Gastrocnemius medialis (tissue), 4 donors: ENCODE measurements around the gene PIK3CA. TPM values are rescaled to one million over a fixed set of nuclear protein-coding genes. Genes with fewer than 3 reads are reported as not detected.

Experiments
- ATAC-seq, 2 donors: fragments of 150-250 bp; one replicate each; pipeline ENCODE4 v1.9.1; 2016
- DNase-seq, 2 donors: peaks; one replicate each; pipeline ENCODE4 v3.0.0-alpha.2; 2019
- H3K27ac ChIP-seq, 4 donors: fragments of 200-600 bp; sonication (generic); 1 replicate in 1 of 4; 2 replicates in 3 of 4; pipeline ENCODE4 v1.5.1; 2016 to 2018; ENCODE audit warnings: mild to moderate bottlenecking in 2 of 4, moderate library complexity in 1 of 4
- H3K27me3 ChIP-seq, 3 donors: fragments of 200-600 bp; sonication (generic) in 2 of 3; 1 replicate in 1 of 3; 2 replicates in 2 of 3; pipeline versions ENCODE4 v1.5.1 to v1.6.0; 2016 to 2019; ENCODE audit warnings: mild to moderate bottlenecking in 1 of 3, moderate library complexity in 1 of 3
- H3K36me3 ChIP-seq, 2 donors: fragments of 200-600 bp; sonication (generic) in 1 of 2; one replicate each; pipeline ENCODE4 v1.5.1; 2017 to 2018
- H3K4me1 ChIP-seq, 2 donors: fragments of 200-600 bp; sonication (generic) in 1 of 2; one replicate each; pipeline ENCODE4 v1.5.1; 2016 to 2017; ENCODE audit warnings: mild to moderate bottlenecking in 2 of 2
- H3K4me3 ChIP-seq, 4 donors: fragments of 200-600 bp; sonication (generic) in 3 of 4; 1 replicate in 1 of 4; 2 replicates in 3 of 4; pipeline ENCODE4 v1.5.1; 2016 to 2019; ENCODE audit warnings: mild to moderate bottlenecking in 2 of 4
- H3K9me3 ChIP-seq, 3 donors: fragments of 200-600 bp; sonication (generic) in 2 of 3; 1 replicate in 1 of 3; 2 replicates in 2 of 3; pipeline ENCODE4 v1.5.1; 2016 to 2019
- POLR2A ChIP-seq, 2 donors: fragments of 450-650 bp; IDR thresholded peaks; one replicate each; pipeline ENCODE4 v1.6.1; 2017; ENCODE audit warnings: antibody characterized with exemption in 2 of 2, mild to moderate bottlenecking in 2 of 2, moderate library complexity in 2 of 2
- in situ Hi-C, 4 donors: fragments of 200-750 bp; cut with MboI; loops; one replicate each; pipeline versions ENCODE4 v1.15.0 to v1.8.0; 2017; ENCODE audit warnings: low sequenced_read_pairs in 4 of 4
- intact Hi-C: fragments of 100-400 bp; cut with DNase I; formaldehyde crosslinking; loops from one replicate; pipeline ENCODE4 v1.15.1; 2023; ENCODE audit warnings: low total_unique reads
- total RNA-seq, 4 donors: library from RNA; depleted of rRNA; stranded (reverse); fragments of >200 nt; gene quantifications; one replicate each; pipeline versions ENCODE4 v1.1.0 to v1.2.3, GENCODE V29; 2016
- TF ChIP-seq, protein P1 (sequence below), 5 experiments: fragments of 450-650 bp in 3 of 5; fragments of 200-600 bp in 2 of 5; sonication (generic) in 2 of 5; IDR thresholded peaks in 4 of 5; conservative IDR thresholded peaks in 1 of 5; 1 replicate in 4 of 5; 2 replicates in 1 of 5; pipeline ENCODE4 v1.5.1; 2016 to 2019; ENCODE audit warnings: antibody characterized with exemption in 5 of 5, mild to moderate bottlenecking in 3 of 5, moderate library complexity in 3 of 5

Gene PIK3CA
- total RNA-seq, 4 donors from 2014 or later, result 16.0 to 29.4 (median 23.1) TPM

DNA sequence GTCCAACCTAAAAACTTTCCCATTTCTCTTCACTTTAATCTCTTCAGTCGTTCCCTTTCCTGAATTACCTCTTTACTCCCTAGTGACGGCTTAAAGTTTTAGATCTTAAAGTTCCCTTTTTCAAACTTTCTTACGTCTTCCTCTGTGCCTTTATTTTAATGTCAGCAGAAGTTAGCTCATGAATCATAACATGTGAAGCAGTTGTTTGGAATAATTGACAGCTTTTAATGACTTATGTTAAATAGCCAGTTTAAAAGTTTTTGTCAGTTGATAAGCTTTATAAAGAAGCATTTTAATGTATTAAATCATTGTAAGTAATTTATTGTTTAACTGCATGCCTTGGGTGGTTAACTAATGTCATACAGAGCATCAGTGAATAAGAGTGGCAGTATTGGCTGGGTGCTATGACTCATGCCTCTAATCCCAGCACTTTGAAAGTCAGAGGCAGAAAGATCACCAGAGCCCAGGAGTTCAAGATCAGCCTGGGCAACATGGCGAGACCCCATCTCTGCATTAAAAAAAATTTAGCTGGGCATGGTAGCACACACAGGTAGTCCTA lies 33.9 kb downstream of the PIK3CA start:
- ATAC-seq, result no peak

DNA sequence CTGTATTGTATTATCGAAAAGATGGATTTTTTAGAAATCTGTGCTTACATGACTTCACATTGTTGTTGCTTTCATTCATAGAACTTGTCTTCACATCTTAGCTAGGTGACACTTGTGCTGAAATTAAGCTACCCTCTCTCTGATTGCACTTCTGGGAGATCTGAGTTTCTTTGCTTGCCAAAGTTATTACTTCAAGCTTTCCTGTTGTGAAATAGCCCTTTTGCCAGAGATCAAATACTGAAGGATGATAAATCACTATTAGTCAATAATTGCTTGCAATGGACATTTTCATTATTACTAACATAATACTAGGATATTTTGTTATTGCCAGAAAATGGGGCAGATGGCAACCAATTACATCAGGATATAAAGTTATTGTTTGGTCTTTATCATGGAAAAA lies 34.7 kb downstream of the PIK3CA start:
- Histone ChIP-seq H3K36me3 (no peaks in the 10 kb centered on the region), H3K9me3 (no peaks in the 10 kb centered on the region), H3K4me3 (no peak overlapping the region), H3K27me3 (no peaks in the 10 kb centered on the region), H3K4me1 (peaks cover 62 to 68% of the 10 kb centered on the region in 2 donors), H3K27ac (peak overlapping the region in 2 of 4 donors; percentile 8 to 63)
- intact Hi-C loops, result loop anchor here (5.0 kb wide), 1 partner anchor 36 kb away; the partner anchor contains the start of gene PIK3CA
- in situ Hi-C loops, result no loop called here
- no peak for DNase-seq
- no peak for ATAC-seq
- no peak for TF ChIP-seq POLR2A (IDR thresholded peaks at IDR 0.05)
- TF ChIP-seq, protein P1, sequence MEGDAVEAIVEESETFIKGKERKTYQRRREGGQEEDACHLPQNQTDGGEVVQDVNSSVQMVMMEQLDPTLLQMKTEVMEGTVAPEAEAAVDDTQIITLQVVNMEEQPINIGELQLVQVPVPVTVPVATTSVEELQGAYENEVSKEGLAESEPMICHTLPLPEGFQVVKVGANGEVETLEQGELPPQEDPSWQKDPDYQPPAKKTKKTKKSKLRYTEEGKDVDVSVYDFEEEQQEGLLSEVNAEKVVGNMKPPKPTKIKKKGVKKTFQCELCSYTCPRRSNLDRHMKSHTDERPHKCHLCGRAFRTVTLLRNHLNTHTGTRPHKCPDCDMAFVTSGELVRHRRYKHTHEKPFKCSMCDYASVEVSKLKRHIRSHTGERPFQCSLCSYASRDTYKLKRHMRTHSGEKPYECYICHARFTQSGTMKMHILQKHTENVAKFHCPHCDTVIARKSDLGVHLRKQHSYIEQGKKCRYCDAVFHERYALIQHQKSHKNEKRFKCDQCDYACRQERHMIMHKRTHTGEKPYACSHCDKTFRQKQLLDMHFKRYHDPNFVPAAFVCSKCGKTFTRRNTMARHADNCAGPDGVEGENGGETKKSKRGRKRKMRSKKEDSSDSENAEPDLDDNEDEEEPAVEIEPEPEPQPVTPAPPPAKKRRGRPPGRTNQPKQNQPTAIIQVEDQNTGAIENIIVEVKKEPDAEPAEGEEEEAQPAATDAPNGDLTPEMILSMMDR (IDR thresholded peaks at IDR 0.05 in 4 of 5, conservative IDR thresholded peaks at IDR 0.05 in 1 of 5), result no peak

More for the DNA sequence above, 33.9 kb downstream of the PIK3CA start:
- no peak for TF ChIP-seq POLR2A (IDR thresholded peaks at IDR 0.05)
- TF ChIP-seq, protein P1 (IDR thresholded peaks at IDR 0.05 in 4 of 5, conservative IDR thresholded peaks at IDR 0.05 in 1 of 5), result no peak
- in situ Hi-C loops (no loop called here), intact Hi-C loops (loop anchor here (5.0 kb wide), 1 partner anchor 35 kb away; the partner anchor contains the start of gene PIK3CA)
- no peak overlapping the region for H3K4me3 ChIP-seq
- H3K36me3 ChIP-seq, result no peaks in the 10 kb centered on the region
- DNase-seq, result no peak
- H3K27me3 ChIP-seq, result no peaks in the 10 kb centered on the region
- H3K9me3 ChIP-seq, result no peaks in the 10 kb centered on the region
- H3K4me1 ChIP-seq, result peaks cover 62 to 68% of the 10 kb centered on the region in 2 donors
- peak overlapping the region; percentile 52 to 72 (median 60) for H3K27ac ChIP-seq

DNA sequence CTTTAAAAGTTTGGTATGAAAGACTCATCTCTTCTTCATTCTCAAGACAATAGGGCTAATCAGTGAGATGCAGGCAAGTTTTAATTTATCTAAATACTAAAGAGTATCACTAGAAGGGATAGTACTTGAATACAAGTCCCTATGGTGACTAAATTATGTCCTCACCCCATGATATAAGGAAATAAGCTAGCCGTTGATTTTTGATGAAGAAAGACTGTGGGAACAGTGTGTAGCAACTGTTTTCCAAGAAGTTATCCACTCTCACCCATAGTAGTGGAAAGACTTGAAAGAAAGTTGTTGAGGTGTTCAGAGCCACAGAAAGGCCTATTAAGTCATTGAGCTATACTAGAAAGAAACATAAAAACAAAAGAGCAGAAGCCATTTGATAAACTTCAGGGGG lies 36.7 kb downstream of the PIK3CA start:
- ATAC-seq (no peak), DNase-seq (no peak)
- peak overlapping the region in 1 of 4 donors; percentile 3 for H3K27ac ChIP-seq
- H3K9me3 ChIP-seq, result no peaks in the 10 kb centered on the region
- TF ChIP-seq, protein P1 (IDR thresholded peaks at IDR 0.05 in 4 of 5, conservative IDR thresholded peaks at IDR 0.05 in 1 of 5), result no peak
- TF ChIP-seq POLR2A (IDR thresholded peaks at IDR 0.05), result no peak
- in situ Hi-C loops (no loop called here), intact Hi-C loops (loop anchor here (5.0 kb wide), 1 partner anchor 38 kb away; the partner anchor contains the start of gene PIK3CA)
- peaks cover 62 to 68% of the 10 kb centered on the region in 2 donors for H3K4me1 ChIP-seq
- H3K27me3 ChIP-seq, result no peaks in the 10 kb centered on the region
- no peak overlapping the region for H3K4me3 ChIP-seq
- no peaks in the 10 kb centered on the region for H3K36me3 ChIP-seq

DNA sequence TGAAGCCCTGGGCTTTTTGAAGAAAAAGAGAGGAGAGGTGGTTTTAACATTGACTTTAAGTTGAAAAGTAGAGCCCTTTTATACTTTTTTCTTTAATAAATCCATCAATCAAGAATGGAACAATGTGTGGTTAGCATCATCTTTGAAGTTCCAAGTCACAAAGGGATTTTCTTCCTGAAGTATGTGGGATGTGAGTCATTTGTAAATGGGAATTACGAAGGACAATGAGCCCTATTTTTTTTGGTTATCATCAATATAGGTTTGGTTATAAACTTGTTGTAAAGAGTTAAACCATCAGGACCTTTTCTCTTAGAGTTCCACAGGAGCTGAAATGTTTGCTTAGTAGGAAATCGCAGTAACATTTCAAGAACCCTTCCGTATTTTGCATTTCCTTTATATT lies 38.3 kb downstream of the PIK3CA start:
- no peak overlapping the region for H3K4me3 ChIP-seq
- in situ Hi-C loops, result no loop called here
- no peaks in the 10 kb centered on the region for H3K27me3 ChIP-seq
- peaks cover 56 to 57% of the 10 kb centered on the region in 2 donors for H3K4me1 ChIP-seq
- H3K27ac ChIP-seq, result no peak overlapping the region
- H3K36me3 ChIP-seq, result no peaks in the 10 kb centered on the region
- no peak for TF ChIP-seq POLR2A (IDR thresholded peaks at IDR 0.05)
- TF ChIP-seq, protein P1 (IDR thresholded peaks at IDR 0.05 in 4 of 5, conservative IDR thresholded peaks at IDR 0.05 in 1 of 5), result no peak
- DNase-seq (no peak), ATAC-seq (no peak)
- intact Hi-C loops, result no loop called here
- no peaks in the 10 kb centered on the region for H3K9me3 ChIP-seq
